Heart left ventricle (tissue), 13 donors: ENCODE measurements around the gene NECTIN2.

Source experiments
- CTCF ChIP-seq, 12 donors: fragments of 200-600 bp; sonication (generic) in 4 of 12; IDR thresholded peaks; one replicate each; pipeline versions ENCODE4 v1.5.0 to v1.8.0; 2018 to 2022; ENCODE audit warnings: antibody characterized with exemption in 12 of 12, mild to moderate bottlenecking in 5 of 12
- POLR2A ChIP-seq, 2 donors: fragments of 450-650 bp; IDR thresholded peaks; one replicate each; pipeline ENCODE4 v1.6.1; 2017; ENCODE audit warnings: antibody characterized with exemption in 2 of 2, mild to moderate bottlenecking in 2 of 2, moderate library complexity in 2 of 2
- donor health status: ischemic (EF 13 %, LVEDD 7.1; RV severe dilation, severe dysfunction).
- donor health status: DM: no; HTN: yes; CAD: no.
- donor health status: DM: no; HTN: no; CAD: no.
- donor health status: ischemic (EF 25% LVEDD 6.9; RV normal size, moderate dysfunction).
- donor health status: ischemic (EF 25% LVEDD 5.7; RV mildly dilated, moderate dysfunction).
- donor health status: ischemic (EF 35%, LVEDD 5.7; RV mildly dilated, moderate dysfunction).
- donor health status: nonischemic (EF 11% LVEDD 7.7; RV severe dilation, severe dysfunction).
- donor health status: DM: yes; HTN: yes; CAD: no.
- donor health status: PGD.
- donor health status: ischemic (EF 29% LVEDD 5.4; RV normal size, mild dysfunction).
- donor health status: nonischemic (EF 23%, LVEDD 6.1; RV moderate dilation, normal function).

DNA sequence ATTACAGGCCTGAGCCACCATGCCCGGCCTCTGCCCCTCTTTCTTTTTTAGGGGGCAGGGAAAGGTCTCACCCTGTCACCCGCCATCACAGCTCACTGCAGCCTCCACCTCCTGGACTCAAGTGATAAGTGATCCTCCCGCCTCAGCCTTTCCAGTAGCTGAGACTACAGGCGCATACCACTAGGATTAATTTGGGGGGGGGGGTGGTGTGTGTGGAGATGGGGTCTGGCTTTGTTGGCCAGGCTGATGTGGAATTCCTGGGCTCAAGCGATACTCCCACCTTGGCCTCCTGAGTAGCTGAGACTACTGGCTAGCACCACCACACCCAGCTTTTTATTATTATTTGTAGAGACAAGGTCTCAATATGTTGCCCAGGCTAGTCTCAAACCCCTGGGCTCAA is 63.7 kb downstream of the NECTIN2 start:
- no peak for TF ChIP-seq CTCF (IDR thresholded peaks at IDR 0.05)
- no peak for TF ChIP-seq POLR2A (IDR thresholded peaks at IDR 0.05)
